ENCODE results near the gene GULP1. TPM values are rescaled to one million over a fixed set of nuclear protein-coding genes. Genes with fewer than 3 reads are reported as not detected.
"Not testable (repeated sequence)": the region's sequence is repeated elsewhere in the genome, so short reads cannot be mapped to it uniquely, and the experiment has no call there.

The GULP1 gene
- total RNA-seq, 1 donor from 2014 or later = not detected

GRCh38 chr2:188601391-188601790, 309.7 kb downstream of the GULP1 start:
- H3K4me1 Mint-ChIP-seq = no peaks in the 10 kb centered on the region
- intact Hi-C loops (cut with micrococcal nuclease) = no loop called here
- ChIA-PET POLR2A (no interaction called here), CTCF (no interaction called here)
- TF ChIP-seq CTCF (IDR thresholded peaks at IDR 0.05) = no peak
- no peak overlapping the region for H3K27ac Mint-ChIP-seq
- no peaks in the 10 kb centered on the region for H3K9me3 Mint-ChIP-seq
- H3K36me3 Mint-ChIP-seq (ENCODE audit: low read depth) = no peaks in the 10 kb centered on the region
- no peak overlapping the region for H3K4me3 Mint-ChIP-seq
- H3K27me3 Mint-ChIP-seq = no peaks in the 10 kb centered on the region
- DNase-seq (no peak), ATAC-seq (ENCODE audit: low read depth) (no peak)

- TF ChIP-seq CTCF (IDR thresholded peaks at IDR 0.05) = no peak
- no peaks in the 10 kb centered on the region for H3K36me3 Mint-ChIP-seq (ENCODE audit: low read depth)
- H3K27me3 Mint-ChIP-seq = no peaks in the 10 kb centered on the region
- intact Hi-C loops (cut with micrococcal nuclease) = no loop called here
- no peaks in the 10 kb centered on the region for H3K9me3 Mint-ChIP-seq
- ATAC-seq (ENCODE audit: low read depth) (no peak), DNase-seq (no peak)
- H3K4me1 Mint-ChIP-seq = no peaks in the 10 kb centered on the region
- CTCF ChIA-PET = no interaction called here
- POLR2A ChIA-PET = no interaction called here
- H3K27ac Mint-ChIP-seq = no peak overlapping the region
- H3K4me3 Mint-ChIP-seq = no peak overlapping the region
Measured at GRCh38 chr2:188601927-188602326, 310.3 kb downstream of the GULP1 start.

- H3K4me1 Mint-ChIP-seq = no peaks in the 10 kb centered on the region
Measured at GRCh38 chr2:188604579-188604978, 312.9 kb downstream of the GULP1 start.

GRCh38 chr2:188605609-188606584, 314.2 kb downstream of the GULP1 start:
- DNase-seq; CTCF ChIA-PET; H3K9me3 Mint-ChIP-seq; H3K27ac Mint-ChIP-seq; H3K27me3 Mint-ChIP-seq; H3K4me1 Mint-ChIP-seq; ATAC-seq (ENCODE audit: low read depth); H3K36me3 Mint-ChIP-seq (ENCODE audit: low read depth); POLR2A ChIA-PET; intact Hi-C loops (cut with micrococcal nuclease); H3K4me3 Mint-ChIP-seq: not testable (repeated sequence)

More at GRCh38 chr2:188604579-188604978, 312.9 kb downstream of the GULP1 start:
- POLR2A ChIA-PET = no interaction called here
- DNase-seq (no peak), ATAC-seq (ENCODE audit: low read depth) (no peak)
- Mint-ChIP-seq H3K27ac (no peak overlapping the region), H3K27me3 (no peaks in the 10 kb centered on the region), H3K4me3 (no peak overlapping the region), H3K36me3 (ENCODE audit: low read depth) (no peaks in the 10 kb centered on the region), H3K9me3 (no peaks in the 10 kb centered on the region)
- CTCF ChIA-PET = no interaction called here
- intact Hi-C loops (cut with micrococcal nuclease) = no loop called here
- TF ChIP-seq CTCF (IDR thresholded peaks at IDR 0.05) = no peak

- H3K27me3 Mint-ChIP-seq; H3K4me1 Mint-ChIP-seq; ATAC-seq (ENCODE audit: low read depth); H3K36me3 Mint-ChIP-seq (ENCODE audit: low read depth); POLR2A ChIA-PET; H3K4me3 Mint-ChIP-seq; CTCF ChIA-PET; DNase-seq; H3K9me3 Mint-ChIP-seq; intact Hi-C loops (cut with micrococcal nuclease); H3K27ac Mint-ChIP-seq: not testable (repeated sequence)
Measured at GRCh38 chr2:188606596-188606995, 314.9 kb downstream of the GULP1 start.

GRCh38 chr2:188607501-188607900, 315.8 kb downstream of the GULP1 start:
- no peak for TF ChIP-seq CTCF (IDR thresholded peaks at IDR 0.05)
- Mint-ChIP-seq H3K36me3 (ENCODE audit: low read depth) (no peaks in the 10 kb centered on the region), H3K9me3 (no peaks in the 10 kb centered on the region), H3K27ac (no peak overlapping the region), H3K4me1 (no peaks in the 10 kb centered on the region), H3K27me3 (no peaks in the 10 kb centered on the region), H3K4me3 (no peak overlapping the region)
- DNase-seq = no peak
- ChIA-PET POLR2A (no interaction called here), CTCF (no interaction called here)
- ATAC-seq (ENCODE audit: low read depth) = no peak
- intact Hi-C loops (cut with micrococcal nuclease) = no loop called here
